ENCODE measurements around the gene GGA2. TPM values are rescaled to one million over a fixed set of nuclear protein-coding genes. Genes with fewer than 3 reads are reported as not detected.

GGA2 gene
- total and polyA plus RNA-seq, 8 donors, result 125 to 163 (median 142) TPM

GRCh38 chr16:23521037-23521743 lies 10.9 kb upstream of the GGA2 start:
- Histone ChIP-seq H3K4me3 (no peak overlapping the region), H3K36me3 (peaks cover 0 to 42% of the 10 kb centered on the region in 2 donors), H3K27ac (peak overlapping the region; percentile 37 to 66), H3K4me1 (peaks cover 0 to 32% of the 10 kb centered on the region in 2 donors), H3K27me3 (no peaks in the 10 kb centered on the region), H3K9me3 (no peaks in the 10 kb centered on the region)
- intact Hi-C loops (cut with DNase I), result no loop called here
- DNase-seq (no peak), ATAC-seq (peak; percentile 47)
- TF ChIP-seq CTCF (IDR thresholded peaks at IDR 0.05), result no peak

DNA sequence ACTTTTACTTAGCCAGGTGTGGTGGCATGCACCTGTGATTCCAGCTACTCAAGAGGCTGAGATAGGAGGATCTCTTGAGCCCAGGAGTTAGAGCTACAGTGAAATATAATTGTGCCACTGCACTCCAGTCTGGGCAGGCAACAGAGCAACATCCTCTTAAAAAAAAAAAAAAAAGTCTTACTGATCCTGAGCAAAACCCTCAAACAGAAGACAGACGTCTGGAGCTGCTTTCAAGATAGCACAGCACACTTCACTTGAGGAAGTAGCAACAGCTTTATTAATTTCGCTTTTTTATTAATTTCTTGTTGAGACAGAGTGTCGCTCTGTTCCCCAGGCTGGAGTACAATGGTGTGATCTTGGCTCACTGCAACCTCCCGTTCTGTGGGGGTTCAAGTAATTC lies 10.2 kb upstream of the GGA2 start:
- no peak for DNase-seq
- H3K27ac ChIP-seq, result peak overlapping the region; percentile 37 to 66
- intact Hi-C loops (cut with DNase I), result no loop called here
- H3K36me3 ChIP-seq, result peaks cover 0 to 40% of the 10 kb centered on the region in 2 donors
- no peaks in the 10 kb centered on the region for H3K9me3 ChIP-seq
- no peak for TF ChIP-seq CTCF (IDR thresholded peaks at IDR 0.05)
- peak; percentile 46 for ATAC-seq
- no peaks in the 10 kb centered on the region for H3K27me3 ChIP-seq
- H3K4me3 ChIP-seq, result no peak overlapping the region
- peaks cover 0 to 32% of the 10 kb centered on the region in 2 donors for H3K4me1 ChIP-seq

- Histone ChIP-seq H3K4me3 (no peak overlapping the region), H3K27ac (peak overlapping the region in 1 of 2 donors; percentile 5), H3K36me3 (peaks cover 0 to 33% of the 10 kb centered on the region in 2 donors), H3K4me1 (peaks cover 0 to 32% of the 10 kb centered on the region in 2 donors), H3K27me3 (no peaks in the 10 kb centered on the region), H3K9me3 (no peaks in the 10 kb centered on the region)
- intact Hi-C loops (cut with DNase I), result no loop called here
- DNase-seq, result no peak
- no peak for ATAC-seq
- no peak for TF ChIP-seq CTCF (IDR thresholded peaks at IDR 0.05)
Observed at GRCh38 chr16:23519282-23519681, 9.0 kb upstream of the GGA2 start.

DNA sequence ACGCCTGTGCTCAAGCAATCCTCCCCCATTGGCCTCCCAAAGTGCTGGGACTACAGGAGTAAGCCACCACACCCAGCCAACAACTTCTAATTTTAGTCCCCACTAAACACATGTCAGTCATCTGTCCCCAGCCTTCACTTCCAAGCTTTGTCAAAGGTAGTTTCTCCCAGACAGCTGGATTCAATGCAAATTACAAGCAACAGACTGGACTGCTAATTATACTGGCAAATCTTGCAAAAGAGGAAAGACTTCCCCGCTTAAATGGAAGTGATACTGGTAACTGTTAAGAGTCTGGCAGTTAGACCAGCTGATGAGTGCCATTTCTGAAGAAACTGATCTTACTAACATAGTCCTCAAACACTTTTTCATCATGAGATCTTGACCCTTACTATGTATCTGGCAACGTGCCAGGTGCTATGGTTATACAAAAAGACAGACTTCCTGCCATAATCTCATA lies 8.2 kb upstream of the GGA2 start:
- Histone ChIP-seq H3K27me3 (no peaks in the 10 kb centered on the region), H3K4me3 (no peak overlapping the region), H3K36me3 (peaks cover 0 to 27% of the 10 kb centered on the region in 2 donors), H3K4me1 (peaks cover 0 to 32% of the 10 kb centered on the region in 2 donors), H3K9me3 (no peaks in the 10 kb centered on the region), H3K27ac (peak overlapping the region in 1 of 2 donors; percentile 5)
- intact Hi-C loops (cut with DNase I), result no loop called here
- no peak for TF ChIP-seq CTCF (IDR thresholded peaks at IDR 0.05)
- ATAC-seq (peak; percentile 34), DNase-seq (no peak)

- intact Hi-C loops (cut with DNase I), result no loop called here
- no peaks in the 10 kb centered on the region for H3K9me3 ChIP-seq
- H3K36me3 ChIP-seq, result peaks cover 0 to 14% of the 10 kb centered on the region in 2 donors
- no peak overlapping the region for H3K27ac ChIP-seq
- no peak for DNase-seq
- no peaks in the 10 kb centered on the region for H3K27me3 ChIP-seq
- no peak overlapping the region for H3K4me3 ChIP-seq
- no peak for TF ChIP-seq CTCF (IDR thresholded peaks at IDR 0.05)
- ATAC-seq, result no peak
- H3K4me1 ChIP-seq, result peaks cover 0 to 32% of the 10 kb centered on the region in 2 donors
Observed at GRCh38 chr16:23516366-23517137, 6.3 kb upstream of the GGA2 start.
